ENCODE data around the gene AKAP6.

The AKAP6 gene, protein sequence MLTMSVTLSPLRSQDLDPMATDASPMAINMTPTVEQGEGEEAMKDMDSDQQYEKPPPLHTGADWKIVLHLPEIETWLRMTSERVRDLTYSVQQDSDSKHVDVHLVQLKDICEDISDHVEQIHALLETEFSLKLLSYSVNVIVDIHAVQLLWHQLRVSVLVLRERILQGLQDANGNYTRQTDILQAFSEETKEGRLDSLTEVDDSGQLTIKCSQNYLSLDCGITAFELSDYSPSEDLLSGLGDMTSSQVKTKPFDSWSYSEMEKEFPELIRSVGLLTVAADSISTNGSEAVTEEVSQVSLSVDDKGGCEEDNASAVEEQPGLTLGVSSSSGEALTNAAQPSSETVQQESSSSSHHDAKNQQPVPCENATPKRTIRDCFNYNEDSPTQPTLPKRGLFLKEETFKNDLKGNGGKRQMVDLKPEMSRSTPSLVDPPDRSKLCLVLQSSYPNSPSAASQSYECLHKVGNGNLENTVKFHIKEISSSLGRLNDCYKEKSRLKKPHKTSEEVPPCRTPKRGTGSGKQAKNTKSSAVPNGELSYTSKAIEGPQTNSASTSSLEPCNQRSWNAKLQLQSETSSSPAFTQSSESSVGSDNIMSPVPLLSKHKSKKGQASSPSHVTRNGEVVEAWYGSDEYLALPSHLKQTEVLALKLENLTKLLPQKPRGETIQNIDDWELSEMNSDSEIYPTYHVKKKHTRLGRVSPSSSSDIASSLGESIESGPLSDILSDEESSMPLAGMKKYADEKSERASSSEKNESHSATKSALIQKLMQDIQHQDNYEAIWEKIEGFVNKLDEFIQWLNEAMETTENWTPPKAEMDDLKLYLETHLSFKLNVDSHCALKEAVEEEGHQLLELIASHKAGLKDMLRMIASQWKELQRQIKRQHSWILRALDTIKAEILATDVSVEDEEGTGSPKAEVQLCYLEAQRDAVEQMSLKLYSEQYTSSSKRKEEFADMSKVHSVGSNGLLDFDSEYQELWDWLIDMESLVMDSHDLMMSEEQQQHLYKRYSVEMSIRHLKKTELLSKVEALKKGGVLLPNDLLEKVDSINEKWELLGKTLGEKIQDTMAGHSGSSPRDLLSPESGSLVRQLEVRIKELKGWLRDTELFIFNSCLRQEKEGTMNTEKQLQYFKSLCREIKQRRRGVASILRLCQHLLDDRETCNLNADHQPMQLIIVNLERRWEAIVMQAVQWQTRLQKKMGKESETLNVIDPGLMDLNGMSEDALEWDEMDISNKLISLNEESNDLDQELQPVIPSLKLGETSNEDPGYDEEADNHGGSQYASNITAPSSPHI (N-terminal part only)

DNA sequence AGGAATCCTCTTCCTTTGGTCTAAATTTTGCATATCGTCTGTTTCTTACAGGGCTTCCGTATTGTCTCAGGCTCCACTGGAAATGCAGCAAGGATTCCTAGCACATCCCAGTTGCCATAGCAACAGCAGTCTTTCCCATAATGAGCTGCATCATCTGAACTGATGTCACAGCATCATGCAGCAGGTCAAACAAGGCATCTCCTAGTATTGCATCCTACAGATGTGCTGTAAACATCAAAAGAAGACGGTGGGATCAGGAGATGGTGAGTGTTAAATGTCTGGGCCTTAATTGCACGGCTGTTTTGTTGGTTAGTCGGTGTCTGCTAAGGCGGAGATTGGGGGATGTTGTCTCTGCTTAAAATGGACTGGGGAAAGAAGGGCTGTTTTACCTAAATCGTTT is at the start of gene AKAP6:
Gene AKAP6, plus strand, starts transcription at position 153 of the 400 bp plus-strand sequence. CDS start 104,196 bp downstream, outside the sequence.
- in situ Hi-C loops (cut with HindIII; ENCODE audit: low sequenced_read_pairs): no loop called here

DNA sequence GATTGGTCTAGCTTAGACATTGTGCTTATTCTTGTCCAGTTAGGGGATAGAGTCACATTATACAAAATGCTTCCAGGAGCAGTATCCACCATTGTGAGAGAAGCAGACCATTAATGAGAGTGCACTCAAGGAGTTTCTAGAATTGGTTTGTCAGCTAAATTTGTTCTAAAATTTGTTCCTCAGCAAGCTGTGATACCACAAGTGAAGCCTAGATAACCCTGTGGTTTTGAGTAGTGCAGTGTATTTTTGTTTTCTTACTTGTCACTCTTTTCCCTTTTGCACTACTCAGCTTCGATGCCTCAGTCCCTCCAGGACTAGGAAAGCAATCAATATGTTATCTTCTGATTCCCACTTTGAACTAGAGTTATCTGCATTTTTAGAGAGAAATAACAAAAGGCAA is 42.5 kb upstream of the AKAP6 start:
- in situ Hi-C loops (cut with HindIII; ENCODE audit: low sequenced_read_pairs): no loop called here

DNA sequence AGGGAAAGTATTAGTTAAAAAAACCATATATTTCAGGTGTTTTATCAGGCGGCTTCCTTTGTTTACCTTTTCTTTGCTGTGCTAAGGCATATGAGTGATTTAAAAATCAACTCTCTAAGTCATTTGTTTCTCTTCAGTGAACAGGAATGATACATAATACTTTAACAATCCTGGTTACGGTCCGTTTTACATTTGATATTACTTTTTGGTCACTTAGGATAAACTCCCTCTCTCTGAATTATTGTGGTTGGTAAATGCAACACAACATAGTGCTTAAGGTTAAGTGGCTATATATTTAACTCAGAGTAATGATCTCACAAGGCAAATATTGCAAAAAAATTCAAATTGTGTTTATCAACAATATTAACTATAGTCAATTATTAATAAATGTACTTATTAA is 32.7 kb upstream of the AKAP6 start:
- in situ Hi-C loops (cut with HindIII; ENCODE audit: low sequenced_read_pairs): no loop called here

DNA sequence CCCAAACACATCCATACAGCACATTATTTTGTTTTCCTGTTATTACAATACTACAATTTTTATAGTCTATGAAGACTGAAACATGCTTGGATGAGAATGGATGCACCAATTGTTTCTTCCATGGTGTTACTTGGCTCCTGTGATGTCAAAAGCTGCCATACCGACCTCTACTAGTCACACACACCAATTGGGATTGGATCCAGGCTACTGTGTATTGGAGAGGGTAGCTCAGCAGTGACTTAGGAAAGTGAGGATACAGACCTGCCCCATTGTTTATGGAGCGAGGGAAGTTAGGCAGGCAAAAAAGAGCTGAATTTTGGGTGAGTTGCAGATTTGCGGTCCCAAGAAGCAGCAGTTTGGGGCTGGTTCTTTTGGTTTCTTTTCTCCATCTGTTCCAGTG is 30.8 kb upstream of the AKAP6 start:
- in situ Hi-C loops (cut with HindIII; ENCODE audit: low sequenced_read_pairs): no loop called here

DNA sequence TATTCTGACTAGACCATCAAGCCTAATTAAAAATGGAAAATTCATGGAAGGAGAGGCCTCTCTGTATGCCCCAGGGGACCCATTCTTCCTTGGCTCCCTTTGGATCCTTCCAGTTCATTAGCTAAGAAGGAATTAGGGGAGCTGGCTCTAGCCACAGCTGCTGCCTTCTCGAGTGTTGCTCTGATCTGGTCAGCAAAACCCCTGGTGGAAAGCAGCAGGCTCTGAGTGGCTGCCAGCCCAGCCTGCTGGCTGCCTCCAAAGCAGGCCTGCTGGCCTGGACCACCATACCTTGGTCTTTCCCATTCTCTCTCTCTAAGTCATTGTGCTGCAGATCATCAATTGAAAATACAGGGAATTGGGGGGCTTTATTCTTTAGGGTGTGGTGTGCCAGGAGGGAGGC is 29.0 kb upstream of the AKAP6 start:
- in situ Hi-C loops (cut with HindIII; ENCODE audit: low sequenced_read_pairs): no loop called here

DNA sequence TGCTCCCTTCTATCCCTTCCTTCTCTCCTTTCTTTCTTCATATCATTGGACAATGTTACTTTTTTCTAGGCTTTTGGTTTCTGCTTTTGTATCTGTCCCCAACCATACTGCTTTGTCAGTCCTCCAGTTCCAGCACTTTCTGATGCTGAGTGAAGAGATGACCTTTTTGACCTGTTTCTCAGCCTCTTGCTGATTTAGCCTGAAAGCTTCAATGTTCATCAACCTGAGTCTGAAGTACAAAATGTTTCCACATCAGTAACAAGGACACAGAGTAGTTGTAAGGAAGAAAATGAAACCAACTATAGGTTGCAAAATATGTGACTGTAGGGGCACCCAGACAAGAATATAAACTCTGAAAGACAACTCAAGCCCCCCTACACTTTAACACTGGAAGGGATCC is 25.2 kb upstream of the AKAP6 start:
- in situ Hi-C loops (cut with HindIII; ENCODE audit: low sequenced_read_pairs): no loop called here

DNA sequence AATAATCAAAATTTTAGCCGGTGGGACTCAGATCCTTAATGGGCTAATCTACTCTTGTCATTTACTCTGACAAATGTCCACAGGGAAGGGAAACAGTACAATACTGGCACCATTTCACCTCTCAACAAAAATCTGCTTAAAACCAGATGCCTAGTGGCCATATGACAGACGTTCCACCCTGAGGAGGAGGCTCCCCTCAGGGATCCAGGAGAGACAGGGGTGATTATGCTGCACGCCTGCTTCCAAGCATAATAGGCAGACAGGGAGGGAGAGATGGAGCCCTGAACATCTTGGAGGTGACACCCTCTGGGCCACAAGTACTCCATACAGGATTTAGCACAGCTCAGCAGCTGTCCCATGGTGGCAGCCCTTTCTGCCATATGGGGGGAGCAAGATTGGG is 24.8 kb upstream of the AKAP6 start:
- in situ Hi-C loops (cut with HindIII; ENCODE audit: low sequenced_read_pairs): no loop called here

DNA sequence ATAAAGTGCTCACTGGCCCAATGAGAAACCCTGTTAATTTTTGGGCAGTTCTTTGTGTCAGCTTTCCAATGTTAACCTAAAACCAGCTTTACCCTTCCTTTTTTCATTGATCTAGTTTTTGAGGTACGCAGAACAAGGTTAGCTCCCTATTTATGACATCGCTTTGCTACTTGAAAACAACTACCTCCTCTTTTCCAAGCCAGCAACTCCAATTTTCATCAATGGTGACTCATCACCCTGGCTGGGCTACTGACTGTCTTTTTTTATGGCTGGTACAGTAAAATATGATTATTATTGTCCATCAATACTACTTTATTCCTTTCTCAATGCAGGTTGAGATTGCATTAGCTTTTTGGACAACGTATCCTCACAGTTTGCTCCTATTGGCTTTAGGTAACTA is 22.5 kb upstream of the AKAP6 start:
- in situ Hi-C loops (cut with HindIII; ENCODE audit: low sequenced_read_pairs): no loop called here

DNA sequence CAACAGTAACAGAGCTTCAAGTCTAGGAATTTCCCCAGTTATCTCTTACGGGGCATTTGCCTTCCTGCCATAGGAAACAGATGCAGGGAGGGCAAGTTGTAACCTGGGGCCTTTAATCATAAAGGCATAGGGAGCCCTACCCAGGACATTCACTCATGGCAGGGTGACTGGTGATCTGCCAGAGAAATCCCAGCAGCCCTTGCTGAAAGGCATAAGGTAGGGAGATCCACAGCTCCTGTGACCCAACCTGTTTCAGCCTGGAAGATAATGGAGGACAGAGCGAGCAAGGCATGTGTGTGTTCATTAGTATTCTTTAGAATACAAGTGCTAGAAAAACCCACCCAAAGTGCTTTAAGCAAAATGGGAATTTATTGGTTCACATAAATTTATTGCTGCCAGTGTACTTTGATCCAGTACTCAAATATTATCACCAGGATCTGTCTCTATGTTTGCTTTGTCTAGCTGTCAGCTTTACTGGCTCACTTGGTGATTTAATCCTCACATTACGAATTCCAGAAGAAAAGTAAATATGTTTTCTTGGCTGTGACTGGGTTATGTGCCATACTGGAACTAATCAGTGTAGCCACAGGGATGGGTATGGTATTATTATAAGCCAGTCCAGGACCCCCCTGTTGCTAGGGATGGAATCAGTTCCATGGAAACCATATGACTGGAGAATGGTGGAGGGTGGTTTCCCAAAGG is 21.1 kb upstream of the AKAP6 start:
- in situ Hi-C loops (cut with HindIII; ENCODE audit: low sequenced_read_pairs): no loop called here

DNA sequence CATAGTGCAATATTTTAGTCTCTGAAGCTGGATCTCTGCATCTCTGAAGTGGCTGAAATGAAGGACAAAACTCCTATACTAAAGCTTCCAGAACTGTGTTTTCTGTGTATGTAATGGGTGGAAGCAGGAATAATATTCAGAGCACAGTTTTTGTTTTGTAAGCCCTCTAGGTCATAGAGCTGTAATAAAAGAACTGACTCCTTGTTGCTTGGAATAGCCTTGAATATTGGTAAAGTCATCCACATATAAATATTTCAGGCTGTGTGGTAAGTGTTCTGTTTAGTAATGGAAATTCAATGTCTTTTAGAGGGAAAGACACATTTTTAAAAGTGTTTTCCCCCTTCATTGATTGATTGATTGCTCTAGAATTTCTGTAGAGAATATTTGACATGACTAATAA is 18.2 kb upstream of the AKAP6 start:
- in situ Hi-C loops (cut with HindIII; ENCODE audit: low sequenced_read_pairs): no loop called here

DNA sequence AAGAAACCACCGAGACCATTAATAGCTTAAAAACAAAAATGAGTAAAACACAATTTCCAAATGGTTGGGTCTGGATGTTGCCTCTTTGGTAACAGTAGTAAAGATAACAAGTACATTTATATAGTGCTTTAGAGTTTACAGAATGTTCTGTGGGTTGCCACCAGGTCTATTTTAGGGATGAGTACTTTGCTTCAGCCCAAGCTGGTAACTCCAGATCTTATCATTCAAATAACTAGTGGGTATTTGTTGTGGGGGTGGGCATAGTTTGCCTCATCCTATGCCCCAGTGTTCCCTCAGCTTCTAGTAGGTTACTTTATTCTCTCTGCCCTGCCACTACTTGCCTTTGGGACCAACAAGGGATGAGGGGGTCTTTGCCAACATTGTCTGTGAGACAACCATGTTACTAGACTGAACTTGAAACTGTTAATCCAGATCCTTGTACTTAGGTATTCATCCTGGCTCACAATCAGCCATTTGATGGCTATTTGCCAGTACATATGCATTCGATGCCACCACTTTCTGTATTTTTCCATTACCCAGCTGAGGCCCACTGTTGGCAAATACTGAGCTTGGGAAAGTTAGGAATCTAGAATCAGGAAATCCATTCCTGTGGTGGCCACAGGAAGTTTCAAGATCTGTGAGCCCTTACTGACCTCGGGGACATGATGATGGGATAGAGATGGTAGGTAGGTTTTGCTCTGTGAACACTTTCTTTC is 17.6 kb upstream of the AKAP6 start:
- in situ Hi-C loops (cut with HindIII; ENCODE audit: low sequenced_read_pairs): no loop called here

DNA sequence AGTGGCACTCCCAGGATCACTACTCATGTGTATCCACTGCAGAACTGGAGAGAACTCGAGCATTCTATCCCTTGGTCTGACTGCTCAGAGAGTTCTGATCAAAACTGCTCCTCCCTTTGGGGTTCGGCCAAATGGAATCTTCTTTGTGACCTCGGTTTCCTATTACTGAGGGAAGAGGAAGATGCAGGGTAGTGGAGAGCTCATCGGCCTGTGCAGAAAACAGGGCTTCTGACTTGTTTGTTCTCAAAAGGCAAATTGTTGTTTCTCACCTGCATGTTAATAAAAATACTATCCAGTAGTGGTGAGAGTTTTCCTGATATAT is 17.1 kb upstream of the AKAP6 start:
- in situ Hi-C loops (cut with HindIII; ENCODE audit: low sequenced_read_pairs): no loop called here

DNA sequence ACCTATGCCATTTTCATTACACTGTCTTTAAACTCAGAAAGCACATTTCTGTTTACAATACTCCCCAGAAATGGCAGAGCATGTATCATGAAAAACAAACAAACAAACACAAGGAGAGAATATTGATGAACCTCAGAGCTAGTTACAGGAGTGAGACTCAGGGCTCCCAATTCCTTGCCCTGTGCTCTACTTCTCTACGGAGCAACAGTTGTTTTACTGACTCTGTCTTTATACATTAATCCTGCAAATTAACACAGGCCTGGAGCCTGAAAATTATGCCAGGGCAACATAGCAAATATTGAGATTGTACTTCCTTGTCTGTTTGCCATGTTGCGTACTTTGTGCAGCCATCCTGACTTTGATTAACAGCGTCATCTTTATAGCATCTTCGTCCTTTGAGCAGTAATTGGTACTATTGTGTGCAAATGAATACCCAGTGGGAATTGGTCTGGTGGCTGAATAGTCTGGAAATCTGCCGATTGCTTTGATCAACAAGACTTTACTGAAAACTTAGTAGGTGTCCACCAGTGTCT is 15.2 kb upstream of the AKAP6 start:
- in situ Hi-C loops (cut with HindIII; ENCODE audit: low sequenced_read_pairs): no loop called here

DNA sequence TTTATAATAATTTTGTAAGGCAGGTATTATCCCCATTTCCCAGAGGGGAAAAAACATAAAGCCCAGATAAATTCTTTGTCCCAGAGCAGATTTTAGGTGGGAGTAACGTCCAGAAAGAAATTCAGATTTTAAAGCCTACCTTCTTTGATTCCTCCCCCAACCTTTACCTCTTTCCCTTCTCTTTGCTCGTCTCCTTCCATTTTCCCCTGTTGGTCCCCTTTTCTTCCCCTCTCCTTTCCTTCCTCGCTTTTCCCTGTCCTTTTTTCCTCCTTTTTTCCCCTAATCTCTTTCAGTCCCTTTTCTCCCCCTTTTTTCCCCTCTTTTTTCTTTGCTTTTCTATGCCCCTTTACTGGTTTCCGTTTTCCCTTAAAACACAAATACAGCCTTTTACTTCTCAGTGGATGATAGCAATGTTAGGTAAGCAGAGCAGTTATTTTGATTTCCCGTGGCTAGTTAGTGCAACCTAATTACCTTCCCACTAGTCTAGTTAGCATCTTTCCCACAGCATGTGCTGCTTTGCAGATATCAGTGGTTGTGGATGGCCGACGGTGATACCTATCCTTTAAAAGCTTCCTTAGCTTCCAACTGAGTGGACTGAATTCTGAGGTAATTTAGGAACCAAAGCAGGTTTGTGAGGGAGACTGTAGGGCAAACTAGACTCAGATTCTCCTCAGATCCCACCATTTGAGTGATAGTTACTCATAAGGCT is 10.9 kb upstream of the AKAP6 start:
- in situ Hi-C loops (cut with HindIII; ENCODE audit: low sequenced_read_pairs): no loop called here

DNA sequence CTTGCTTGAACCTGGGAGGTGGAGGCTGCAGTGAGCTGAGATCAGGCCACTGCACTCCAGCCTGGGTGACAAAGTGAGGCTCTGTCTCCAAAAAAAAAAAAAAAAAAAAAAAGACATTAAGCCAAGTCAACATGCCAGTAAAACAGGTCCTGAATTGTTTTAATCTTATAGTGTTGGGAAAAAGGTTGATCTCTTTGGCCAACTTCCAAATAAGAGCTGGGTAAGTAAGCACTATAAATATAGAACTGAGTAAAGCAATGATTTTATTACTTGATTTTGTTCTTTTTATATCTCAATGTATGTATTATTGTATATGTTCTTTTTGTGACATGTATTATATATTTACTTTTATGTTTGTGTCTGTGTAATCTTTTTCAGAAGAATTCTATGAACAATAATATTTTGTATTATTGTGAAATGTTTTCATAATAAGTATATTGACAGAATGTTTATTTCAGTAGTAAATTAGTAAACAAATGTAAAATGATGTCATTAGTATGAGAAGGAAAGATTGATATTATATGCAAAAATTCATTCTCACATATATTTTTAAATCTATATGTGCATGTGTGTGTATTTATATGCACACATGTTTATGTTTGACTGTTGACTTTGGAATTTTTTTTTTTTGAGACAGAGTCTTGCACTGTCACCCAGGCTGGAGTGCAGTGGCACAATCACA is 9.6 kb upstream of the AKAP6 start:
- in situ Hi-C loops (cut with HindIII; ENCODE audit: low sequenced_read_pairs): no loop called here

DNA sequence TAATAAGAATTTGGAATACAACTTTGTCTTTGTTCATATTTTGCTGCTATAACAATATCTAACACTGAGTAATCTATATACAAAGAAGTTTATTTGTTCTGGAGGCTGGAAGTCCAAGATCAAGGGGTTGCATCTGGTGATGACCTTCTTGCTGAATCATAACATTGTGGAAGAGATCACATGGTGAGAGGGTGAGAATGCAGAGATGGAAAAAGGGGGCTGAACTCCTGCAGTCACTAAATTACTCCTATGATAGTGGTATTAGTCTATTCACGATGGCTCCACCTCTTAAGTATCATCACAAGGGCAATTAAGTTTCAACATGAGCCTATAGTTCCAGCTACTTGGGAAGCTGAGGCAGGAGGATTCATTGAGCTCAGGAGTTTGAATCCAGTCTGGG is 4.5 kb upstream of the AKAP6 start:
- in situ Hi-C loops (cut with HindIII; ENCODE audit: low sequenced_read_pairs): no loop called here

DNA sequence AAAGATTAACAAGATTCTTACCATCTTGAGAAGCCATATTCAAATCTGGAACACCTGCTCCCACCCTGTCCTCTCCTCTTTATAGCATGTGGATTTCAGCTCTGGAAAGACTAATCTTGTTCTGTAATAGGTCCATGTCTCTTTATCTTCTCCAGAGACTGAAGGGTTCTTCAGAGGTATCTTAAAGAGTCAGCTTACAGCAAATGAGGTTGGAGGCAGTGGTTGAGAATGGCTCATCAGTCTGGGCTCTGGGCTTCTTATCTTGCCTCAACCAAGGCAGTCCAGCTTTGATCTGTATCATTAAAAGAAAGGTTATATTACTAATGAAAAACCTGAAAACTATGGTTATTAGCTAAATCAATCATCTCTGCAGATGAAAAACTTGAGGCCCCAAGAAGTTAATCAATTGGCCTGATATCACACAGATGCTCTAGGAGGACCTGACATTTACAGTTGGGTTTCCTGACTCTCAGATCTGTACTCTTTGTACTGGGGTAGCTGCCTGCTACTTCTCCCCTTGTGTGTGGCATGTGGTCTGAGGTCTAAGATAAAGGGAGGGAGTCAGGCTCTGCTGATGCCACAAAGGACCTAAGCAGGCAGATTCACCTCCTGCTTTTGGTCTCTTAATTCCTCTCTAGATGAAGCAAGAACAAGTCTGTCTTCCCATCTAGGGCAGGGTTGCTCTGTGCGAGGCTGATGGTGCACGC is 1.7 kb upstream of the AKAP6 start:
- in situ Hi-C loops (cut with HindIII; ENCODE audit: low sequenced_read_pairs): no loop called here

DNA sequence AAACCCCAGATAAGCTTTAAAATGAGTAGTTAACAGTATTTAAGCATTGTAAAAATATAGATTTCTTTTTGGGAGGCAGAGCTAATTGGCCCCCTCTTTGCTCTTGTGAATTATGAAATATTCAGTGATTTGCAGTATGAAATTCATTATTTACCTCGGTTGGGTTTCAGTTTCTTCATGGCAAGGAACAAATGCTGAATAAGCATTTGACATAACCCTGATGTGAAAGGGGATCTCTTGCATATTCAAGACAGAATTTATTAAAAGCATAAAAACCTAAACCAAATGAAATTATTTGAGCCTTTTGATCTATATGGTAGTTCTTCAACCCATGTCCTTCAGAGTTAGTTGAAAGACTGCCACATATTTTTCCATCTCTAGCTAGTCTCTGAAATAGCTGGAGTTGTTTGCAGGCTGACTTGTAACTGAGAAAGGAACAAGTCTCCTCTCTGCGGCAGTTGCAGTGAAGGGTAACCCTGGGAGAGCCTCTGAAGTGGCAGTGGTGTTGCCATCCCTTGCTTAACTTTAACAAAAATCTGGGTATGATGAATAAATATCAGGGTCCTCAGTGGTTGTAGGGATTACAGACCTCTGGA is 690 bp downstream of the AKAP6 start:
- in situ Hi-C loops (cut with HindIII; ENCODE audit: low sequenced_read_pairs): no loop called here

Measured in DLD1 (cell line).